ENCODE data around the gene NRG3. TPM values are rescaled to one million over a fixed set of nuclear protein-coding genes. Genes with fewer than 3 reads are reported as not detected.

The NRG3 gene
- total RNA-seq, 4 donors from 2014 or later: 0.32 to 1.4 TPM; not detected in 2

DNA sequence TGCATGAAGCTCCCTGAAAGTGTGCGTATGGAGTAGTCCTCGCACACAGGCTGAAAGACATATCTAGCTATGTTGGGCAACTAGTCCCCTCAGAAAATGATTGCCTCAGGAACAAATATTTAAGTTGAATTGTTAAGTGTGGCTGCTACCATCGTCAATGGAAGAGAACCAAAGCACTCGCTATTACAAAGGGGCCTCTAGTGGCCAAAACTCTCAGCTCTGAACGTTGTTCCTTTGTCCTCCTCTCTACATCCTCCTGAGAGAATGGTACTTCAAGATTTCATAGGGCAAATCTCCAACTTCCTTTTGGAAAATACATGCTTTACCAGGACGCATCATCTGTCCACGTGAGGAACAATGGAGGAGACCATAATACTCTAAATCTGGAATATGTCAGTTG, 209.9 kb downstream of the NRG3 start:
- DNase-seq: no peak
- Histone ChIP-seq H3K36me3 (no peaks in the 10 kb centered on the region), H3K4me3 (no peak overlapping the region), H3K9me3 (no peaks in the 10 kb centered on the region), H3K27ac (no peak overlapping the region), H3K27me3 (no peaks in the 10 kb centered on the region), H3K4me1 (no peaks in the 10 kb centered on the region)
- 73 to 88% methylated on average over 4 to 7 of the region's 7 CpGs for WGBS, 2 donors (ENCODE audit: low coverage in 1 of 2)
- TF ChIP-seq EP300 (IDR thresholded peaks at IDR 0.05; ENCODE audit: low read depth) (no peak), CTCF (IDR thresholded peaks at IDR 0.05) (no peak), POLR2AphosphoS5 (IDR thresholded peaks at IDR 0.05) (no peak), POLR2A (IDR thresholded peaks at IDR 0.05) (no peak)
- in situ Hi-C loops (cut with MboI; ENCODE audit: low pct_ligation_motif_present in 1 of 4, low pct_unique_long_range_greater_than_20kb in 1 of 4, low sequenced_read_pairs in 3 of 4): no loop called here
- intact Hi-C loops (cut with DNase I; ENCODE audit: low total_unique reads): no loop called here

DNA sequence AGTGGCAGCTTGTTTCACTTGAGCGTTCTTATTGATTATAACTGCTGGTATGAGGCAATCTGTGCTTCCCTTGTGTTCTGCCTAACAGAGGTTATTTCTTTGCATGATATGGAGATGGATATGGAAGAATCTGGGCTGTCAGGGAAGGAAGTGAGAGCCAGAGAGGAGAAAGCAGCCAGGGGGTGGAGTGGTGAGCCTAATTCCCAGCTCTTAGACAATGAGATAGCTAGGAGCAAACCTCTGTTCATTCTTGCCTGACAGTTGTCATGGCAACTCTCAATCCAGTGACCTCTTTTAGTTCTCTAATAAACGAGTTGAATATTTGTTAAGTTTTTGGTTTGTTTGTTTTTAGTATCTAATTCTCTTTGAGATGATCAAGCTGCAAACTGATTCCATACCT, 214.3 kb downstream of the NRG3 start:
- TF ChIP-seq POLR2A (IDR thresholded peaks at IDR 0.05) (no peak), POLR2AphosphoS5 (IDR thresholded peaks at IDR 0.05) (no peak), CTCF (IDR thresholded peaks at IDR 0.05) (no peak), EP300 (IDR thresholded peaks at IDR 0.05; ENCODE audit: low read depth) (no peak)
- H3K27ac ChIP-seq: no peak overlapping the region
- H3K4me3 ChIP-seq: no peak overlapping the region
- H3K36me3 ChIP-seq: no peaks in the 10 kb centered on the region
- DNase-seq: no peak
- WGBS, 2 donors (ENCODE audit: low coverage in 1 of 2): 37 to 42% methylated on average over 2 of the region's 2 CpGs
- no peaks in the 10 kb centered on the region for H3K9me3 ChIP-seq
- intact Hi-C loops (cut with DNase I; ENCODE audit: low total_unique reads) (no loop called here), in situ Hi-C loops (cut with MboI; ENCODE audit: low pct_ligation_motif_present in 1 of 4, low pct_unique_long_range_greater_than_20kb in 1 of 4, low sequenced_read_pairs in 3 of 4) (no loop called here)
- H3K4me1 ChIP-seq: no peaks in the 10 kb centered on the region
- no peaks in the 10 kb centered on the region for H3K27me3 ChIP-seq

DNA sequence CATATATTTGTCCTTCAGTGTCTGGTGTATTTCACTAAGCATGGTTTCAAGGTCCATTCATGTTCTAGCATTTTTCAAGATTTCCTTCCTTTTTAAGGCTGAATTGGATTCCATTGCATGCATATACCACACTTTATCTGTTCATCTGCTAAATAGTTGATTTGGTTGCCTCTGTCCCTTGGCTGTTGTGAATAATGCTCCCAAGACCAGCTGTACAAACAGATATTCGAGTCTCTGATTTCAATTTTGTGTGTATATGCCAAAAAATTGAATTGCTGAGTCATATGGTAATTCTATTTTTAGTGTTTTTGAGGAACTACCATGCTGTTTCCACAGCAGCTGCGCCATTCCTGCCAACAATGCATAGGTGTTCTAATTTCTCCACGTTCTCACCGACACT, 216.4 kb downstream of the NRG3 start:
- 67 to 75% methylated on average over 4 of the region's 4 CpGs for WGBS, 2 donors (ENCODE audit: low coverage in 1 of 2)
- TF ChIP-seq POLR2A (IDR thresholded peaks at IDR 0.05) (no peak), EP300 (IDR thresholded peaks at IDR 0.05; ENCODE audit: low read depth) (no peak), CTCF (IDR thresholded peaks at IDR 0.05) (no peak), POLR2AphosphoS5 (IDR thresholded peaks at IDR 0.05) (no peak)
- intact Hi-C loops (cut with DNase I; ENCODE audit: low total_unique reads) (no loop called here), in situ Hi-C loops (cut with MboI; ENCODE audit: low pct_ligation_motif_present in 1 of 4, low pct_unique_long_range_greater_than_20kb in 1 of 4, low sequenced_read_pairs in 3 of 4) (no loop called here)
- H3K27ac ChIP-seq: no peak overlapping the region
- H3K4me1 ChIP-seq: no peaks in the 10 kb centered on the region
- H3K9me3 ChIP-seq: no peaks in the 10 kb centered on the region
- H3K36me3 ChIP-seq: no peaks in the 10 kb centered on the region
- no peaks in the 10 kb centered on the region for H3K27me3 ChIP-seq
- no peak overlapping the region for H3K4me3 ChIP-seq
- DNase-seq: no peak

DNA sequence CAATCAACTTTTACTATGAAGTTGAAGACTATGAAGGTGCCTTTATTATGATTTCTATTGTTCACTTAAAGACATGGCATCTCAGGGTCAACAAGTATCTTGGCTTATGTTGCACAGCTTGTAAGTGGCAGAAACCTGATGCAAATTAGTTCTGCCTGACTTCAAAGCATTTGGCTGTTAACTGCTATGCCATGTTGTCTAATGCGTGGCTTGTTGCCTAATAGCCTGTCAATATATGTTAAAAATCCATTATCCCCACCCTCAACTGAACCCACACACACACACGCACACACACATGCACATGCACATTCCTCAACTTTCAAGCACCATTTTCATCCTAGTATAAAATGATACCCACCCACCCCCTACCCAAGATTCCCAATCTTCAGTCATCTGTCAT, 217.1 kb downstream of the NRG3 start:
- H3K4me1 ChIP-seq: no peaks in the 10 kb centered on the region
- intact Hi-C loops (cut with DNase I; ENCODE audit: low total_unique reads): no loop called here
- H3K36me3 ChIP-seq: no peaks in the 10 kb centered on the region
- 40 to 89% methylated on average over 2 of the region's 2 CpGs for WGBS, 2 donors (ENCODE audit: low coverage in 1 of 2)
- in situ Hi-C loops (cut with MboI; ENCODE audit: low pct_ligation_motif_present in 1 of 4, low pct_unique_long_range_greater_than_20kb in 1 of 4, low sequenced_read_pairs in 3 of 4): no loop called here
- no peak for TF ChIP-seq POLR2AphosphoS5 (IDR thresholded peaks at IDR 0.05)
- TF ChIP-seq CTCF (IDR thresholded peaks at IDR 0.05): no peak
- no peak for TF ChIP-seq POLR2A (IDR thresholded peaks at IDR 0.05)
- no peak for TF ChIP-seq EP300 (IDR thresholded peaks at IDR 0.05; ENCODE audit: low read depth)
- no peak overlapping the region for H3K27ac ChIP-seq
- H3K9me3 ChIP-seq: no peaks in the 10 kb centered on the region
- DNase-seq: no peak
- H3K27me3 ChIP-seq: no peaks in the 10 kb centered on the region
- no peak overlapping the region for H3K4me3 ChIP-seq

Data from transverse colon (tissue), 4 donors.